Endothelial cell of umbilical vein (primary cell): Measurements from ENCODE around the gene HMG20A. TPM values are rescaled to one million over a fixed set of nuclear protein-coding genes. Genes with fewer than 3 reads are reported as not detected.

Experiments
- BruUV-seq: library from RNA; stranded (reverse); fragments of 400-500 nt; replicated peaks from 2 replicates; lab custom pipeline; 2021; lab: Mats Ljungman, UMichigan
- CTCF ChIA-PET: fragments of 300-600, 350-600 bp; sonication (Branson Sonifier 250); formaldehyde crosslinking; loops from one replicate; lab custom pipeline; 2021; ENCODE audit warnings: antibody characterized with exemption, inconsistent platforms; lab: Charles Lee
- POLR2A ChIA-PET: fragments of 300-600, 350-600 bp; sonication (Branson Sonifier 250); formaldehyde crosslinking; loops from one replicate; lab custom pipeline; 2021; ENCODE audit warnings: antibody characterized with exemption, inconsistent platforms; lab: Charles Lee
- DNase-seq: peaks from one replicate; pipeline ENCODE4 v3.0.0-alpha.2; 2011; ENCODE audit warnings: low read depth, low spot score
- FAIRE-seq: peaks from 2 replicates; lab custom pipeline; 2011; peaks lifted over from hg19 to GRCh38; lab: Jason Lieb, UNC
- H2AFZ ChIP-seq: 2 replicates; pipeline ENCODE4 v1.6.0; 2012; ENCODE audit warnings: low read depth, low read length, control low read depth, inconsistent platforms
- H3K27ac ChIP-seq: 2 replicates; pipeline ENCODE4 v1.5.1; 2011; ENCODE audit warnings: low read depth, mild to moderate bottlenecking, control low read depth, low read length, moderate library complexity; ENCODE audit not compliant: insufficient read depth
- H3K27me3 ChIP-seq, 2 experiments: 2 replicates each; pipeline versions ENCODE4 v1.6.0 to v1.6.1; 2011; ENCODE audit warnings: low read length in 2 of 2, mixed read lengths in 1 of 2; ENCODE audit not compliant: control insufficient read depth in 2 of 2, insufficient read depth in 2 of 2
- H3K36me3 ChIP-seq, 2 experiments: 2 replicates in 1 of 2; 3 replicates in 1 of 2; pipeline ENCODE4 v1.5.1; 2011; ENCODE audit warnings: low read length in 2 of 2, mild to moderate bottlenecking in 1 of 2, moderate library complexity in 1 of 2; ENCODE audit not compliant: control insufficient read depth in 2 of 2, insufficient read depth in 2 of 2; ENCODE audit errors: extremely low read depth in 1 of 2
- H3K4me1 ChIP-seq: 3 replicates; pipeline ENCODE4 v1.5.1; 2011; ENCODE audit warnings: mild to moderate bottlenecking, low read length; ENCODE audit not compliant: control insufficient read depth, insufficient read depth; ENCODE audit errors: extremely low read depth
- H3K4me2 ChIP-seq: 2 replicates; pipeline ENCODE4 v1.6.1; 2011; ENCODE audit warnings: low read length, control low read depth, mixed read lengths; ENCODE audit not compliant: insufficient read depth
- H3K4me3 ChIP-seq, 3 experiments: fragments of 200-600 bp in 1 of 3; sonication (generic), shearing (Covaris generic) in 1 of 3; replicated peaks in 1 of 3; 2 replicates each; pipeline ENCODE4 v1.5.1; 2011 to 2016; ENCODE audit warnings: control low read depth in 3 of 3, low read length in 3 of 3, mild to moderate bottlenecking in 2 of 3, inconsistent platforms in 1 of 3, low read depth in 1 of 3, moderate library complexity in 1 of 3; ENCODE audit not compliant: insufficient read depth in 1 of 3
- H3K79me2 ChIP-seq: 2 replicates; pipeline ENCODE4 v1.6.0; 2012; ENCODE audit warnings: low read length, inconsistent platforms; ENCODE audit not compliant: control insufficient read depth, insufficient read depth
- H3K9ac ChIP-seq: replicated peaks from 2 replicates; pipeline ENCODE3; 2011; ENCODE audit warnings: low read length, control low read depth; ENCODE audit not compliant: insufficient read depth; ENCODE audit errors: extremely low read depth
- H3K9me1 ChIP-seq: replicated peaks from 3 replicates; pipeline ENCODE4 v1.6.0; 2011; ENCODE audit warnings: mild to moderate bottlenecking, low read length; ENCODE audit not compliant: control insufficient read depth, insufficient read depth; ENCODE audit errors: extremely low read depth
- H3K9me3 ChIP-seq: replicated peaks from 2 replicates; pipeline ENCODE4 v1.5.1; 2012; ENCODE audit warnings: low read length, inconsistent platforms; ENCODE audit not compliant: control insufficient read depth, insufficient read depth
- H4K20me1 ChIP-seq: replicated peaks from 2 replicates; pipeline ENCODE3; 2011; ENCODE audit warnings: mild to moderate bottlenecking, low read length; ENCODE audit not compliant: control insufficient read depth, insufficient read depth; ENCODE audit errors: extremely low read depth
- CTCF ChIP-seq, 2 donors: IDR thresholded peaks; 1 replicate in 1 of 2; 2 replicates in 1 of 2; pipeline ENCODE4 v1.5.1; 2011; ENCODE audit warnings: low read length in 2 of 2, mild to moderate bottlenecking in 2 of 2, moderate library complexity in 2 of 2, control low read depth in 1 of 2, inconsistent platforms in 1 of 2, low read depth in 1 of 2; ENCODE audit not compliant: insufficient read depth in 1 of 2; ENCODE audit errors: extremely low read depth in 1 of 2
- EZH2 ChIP-seq: IDR thresholded peaks from 2 replicates; pipeline ENCODE4 v1.6.1; 2012; ENCODE audit warnings: borderline replicate concordance, low read depth, mild to moderate bottlenecking, moderate library complexity, low read length, inconsistent platforms; ENCODE audit not compliant: severe bottlenecking
- FOS ChIP-seq: IDR thresholded peaks from 2 replicates; pipeline ENCODE4 v1.6.1; 2011; ENCODE audit warnings: mild to moderate bottlenecking, low read length, moderate library complexity, borderline replicate concordance; ENCODE audit not compliant: insufficient read depth
- GATA2 ChIP-seq: IDR thresholded peaks from 2 replicates; pipeline ENCODE4 v1.7.0; 2011; ENCODE audit warnings: low read depth, mild to moderate bottlenecking, moderate library complexity, mixed read lengths, low read length; ENCODE audit not compliant: insufficient read length, insufficient read depth
- JUN ChIP-seq: IDR thresholded peaks from 2 replicates; pipeline ENCODE4 v1.6.1; 2011; ENCODE audit warnings: borderline replicate concordance, low read depth; ENCODE audit not compliant: insufficient read length, insufficient read depth
- MAX ChIP-seq: IDR thresholded peaks from 2 replicates; pipeline ENCODE4 v1.6.1; 2011; ENCODE audit not compliant: insufficient read depth, insufficient read length
- MYC ChIP-seq: IDR thresholded peaks from one replicate; pipeline ENCODE4 v1.6.1; 2011; ENCODE audit warnings: mild to moderate bottlenecking, low read depth, low read length
- POLR2A ChIP-seq: IDR thresholded peaks from 2 replicates; pipeline ENCODE4 v1.6.1; 2012; ENCODE audit warnings: low read depth, mild to moderate bottlenecking, control low read depth, low read length
- POLR2AphosphoS5 ChIP-seq: IDR thresholded peaks from 2 replicates; pipeline ENCODE4 v1.6.1; 2012; ENCODE audit warnings: low read depth, mild to moderate bottlenecking, control low read depth, low read length, moderate library complexity; ENCODE audit not compliant: insufficient read depth
- dilution Hi-C: fragments of 300-500 bp; cut with MboI; formaldehyde crosslinking; loops from one replicate; pipeline ENCODE4 v1.15.0; 2019; ENCODE audit warnings: low sequenced_read_pairs; ENCODE audit not compliant: extremely low pct_ligation_motif_present
- intact Hi-C: fragments of 100-400 bp; cut with micrococcal nuclease; formaldehyde crosslinking; loops from one replicate; pipeline ENCODE4 v1.10.0; 2022
- polyA plus RNA-seq, 4 experiments: library from polyadenylated mRNA; depleted of rRNA in 3 of 4; stranded (reverse) in 3 of 4; unstranded in 1 of 4; fragments of >200 nt; gene quantifications; 2 replicates each; pipeline versions ENCODE4 v1.2.1 to v1.2.3, GENCODE V29; 2011 to 2012; ENCODE audit warnings: missing spikeins in 1 of 4
- total RNA-seq: library from RNA; stranded (reverse); gene quantifications from 2 replicates; pipeline ENCODE4 v1.2.3, GENCODE V29; 2021

Gene HMG20A
- total and polyA plus RNA-seq, 2 donors (not counting 3 experiments of a cell fraction or from before 2014, with no cell fraction given), result 35.8 to 44.0 TPM

- Histone ChIP-seq H3K4me3 (no peak overlapping the region), H4K20me1 (no peaks in the 10 kb centered on the region), H3K27ac (no peak overlapping the region), H3K9me3 (no peaks in the 10 kb centered on the region), H3K79me2 (no peaks in the 10 kb centered on the region), H3K9me1 (no peaks in the 10 kb centered on the region), H3K27me3 (no peaks in the 10 kb centered on the region), H3K4me2 (no peak overlapping the region), H2AFZ (no peak overlapping the region), H3K4me1 (peaks cover 39% of the 10 kb centered on the region), H3K36me3 (no peaks in the 10 kb centered on the region), H3K9ac (no peak overlapping the region)
- BruUV-seq, result no TSS peak
- CTCF ChIA-PET, result interaction anchor here (1.0 to 7.4 kb wide), 2 partner anchors 14 to 32 kb away, joined by 3 to 87 read pairs; no protein-coding TSS in a partner anchor
- POLR2A ChIA-PET, result no interaction called here
- no peak for TF ChIP-seq CTCF (IDR thresholded peaks at IDR 0.05; ENCODE audit: extremely low read depth in 1 of 2, insufficient read depth in 1 of 2, low read depth in 1 of 2, low read length in 2 of 2)
- TF ChIP-seq POLR2AphosphoS5, result no peak
- no peak for TF ChIP-seq GATA2
- no peak for TF ChIP-seq MYC
- TF ChIP-seq EZH2, result no peak
- no peak for TF ChIP-seq JUN
- no peak for TF ChIP-seq POLR2A
- no peak for TF ChIP-seq FOS
- TF ChIP-seq MAX, result no peak
- intact Hi-C loops, result no loop called here
- dilution Hi-C loops, result no loop called here
- FAIRE-seq (no peak), DNase-seq (no peak)
Observed at GRCh38 chr15:77510066-77511057, 89.7 kb downstream of the HMG20A start.
